HEK293T (cell line): Measurements from ENCODE around the gene CNST.

Source experiments
- ARNT ChIP-seq: fragments of 450-650 bp; IDR thresholded peaks from 2 replicates; pipeline ENCODE4 v1.6.1; 2017; ENCODE audit warnings: mild to moderate bottlenecking
- ELF4 ChIP-seq: fragments of 450-650 bp; IDR thresholded peaks from 2 replicates; pipeline ENCODE4 v1.6.1; 2017; ENCODE audit warnings: antibody characterized with exemption
- FOXK2 ChIP-seq: fragments of 450-650 bp; IDR thresholded peaks from 2 replicates; pipeline ENCODE4 v1.6.1; 2016; ENCODE audit warnings: mild to moderate bottlenecking
- FOXM1 ChIP-seq: fragments of 450-650 bp; IDR thresholded peaks from 2 replicates; pipeline ENCODE4 v1.6.1; 2017; ENCODE audit warnings: mild to moderate bottlenecking, borderline replicate concordance
- PKNOX1 ChIP-seq: fragments of 450-650 bp; IDR thresholded peaks from 2 replicates; pipeline ENCODE4 v1.6.1; 2016
- SUZ12 ChIP-seq: fragments of 450-650 bp; IDR thresholded peaks from 2 replicates; pipeline ENCODE4 v1.6.1; 2016; ENCODE audit warnings: mild to moderate bottlenecking

- no peak for TF ChIP-seq PKNOX1
- no peak for TF ChIP-seq ARNT
- TF ChIP-seq FOXK2, result no peak
- no peak for TF ChIP-seq FOXM1
- no peak for TF ChIP-seq SUZ12
- TF ChIP-seq ELF4, result no peak
Measured at GRCh38 chr1:246638941-246639655, 72.8 kb downstream of the CNST start.
